Glutamatergic neuron (in vitro differentiated cells): ENCODE results near the gene KCNK2. TPM values are rescaled to one million over a fixed set of nuclear protein-coding genes. Genes with fewer than 3 reads are reported as not detected.

Source experiments
- DNase-seq: peaks from one replicate; pipeline ENCODE4 v3.0.0; 2022
- H3K27ac Mint-ChIP-seq: one replicate; pipeline ENCODE4 v1.8.0; 2020; ENCODE audit warnings: mild to moderate bottlenecking, mixed read lengths, inconsistent platforms; ENCODE audit not compliant: unreplicated experiment
- H3K27me3 Mint-ChIP-seq: one replicate; pipeline ENCODE4 v1.8.0; 2020; ENCODE audit warnings: mild to moderate bottlenecking, moderate library complexity, mixed read lengths, inconsistent platforms; ENCODE audit not compliant: unreplicated experiment
- H3K36me3 Mint-ChIP-seq: one replicate; pipeline ENCODE4 v1.8.0; 2020; ENCODE audit warnings: mild to moderate bottlenecking, mixed read lengths, inconsistent platforms; ENCODE audit not compliant: unreplicated experiment
- H3K4me1 Mint-ChIP-seq: one replicate; pipeline ENCODE4 v1.8.0; 2020; ENCODE audit warnings: mild to moderate bottlenecking, low read depth, mixed read lengths, inconsistent platforms; ENCODE audit not compliant: unreplicated experiment
- H3K4me3 Mint-ChIP-seq: one replicate; pipeline ENCODE4 v1.8.0; 2020; ENCODE audit warnings: mild to moderate bottlenecking, mixed read lengths, inconsistent platforms; ENCODE audit not compliant: unreplicated experiment
- H3K9me3 Mint-ChIP-seq: one replicate; pipeline ENCODE4 v1.8.0; 2020; ENCODE audit warnings: mild to moderate bottlenecking, moderate library complexity, mixed read lengths, inconsistent platforms; ENCODE audit not compliant: unreplicated experiment
- total RNA-seq: library from RNA; stranded (reverse); fragmentation: NEBNext Ultra II Directional; extraction: Animal tissue kit (Norgen Biotek cat#: 25700); gene quantifications from one replicate; pipeline ENCODE4 v1.2.1, GENCODE V29; 2021; ENCODE audit not compliant: unreplicated experiment
- TF ChIP-seq, protein P1 (sequence below): fragments of 200-600 bp; sonication (generic); IDR thresholded peaks from one replicate; pipeline ENCODE4 v1.5.0; 2021; ENCODE audit not compliant: partially characterized antibody, unreplicated experiment

Gene KCNK2
- total RNA-seq, 1 donor from 2014 or later = not detected

DNA sequence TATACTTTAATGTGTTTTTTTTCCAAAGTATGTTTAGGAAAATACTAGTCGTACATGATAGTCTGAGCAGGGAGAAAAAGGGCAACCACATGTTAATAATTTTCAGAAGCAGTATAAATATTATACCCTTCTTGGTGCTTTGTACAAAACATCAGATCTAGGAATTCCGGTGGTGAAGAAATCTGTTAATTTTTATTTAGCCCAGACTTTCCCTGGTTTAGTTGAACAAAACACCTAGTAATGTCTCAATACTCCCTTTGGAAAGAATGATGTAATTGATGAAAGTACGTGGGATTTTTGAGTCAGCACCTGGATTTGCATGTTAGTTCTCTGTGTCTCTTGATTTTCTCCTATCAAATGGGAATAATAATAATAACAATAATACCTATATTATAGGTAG lies 38.4 kb upstream of the KCNK2 start:
- DNase-seq = no peak
- Mint-ChIP-seq H3K27ac (no peak overlapping the region), H3K27me3 (no peaks in the 10 kb centered on the region), H3K36me3 (no peaks in the 10 kb centered on the region), H3K4me3 (no peak overlapping the region), H3K4me1 (no peaks in the 10 kb centered on the region), H3K9me3 (no peaks in the 10 kb centered on the region)
- TF ChIP-seq, protein P1, sequence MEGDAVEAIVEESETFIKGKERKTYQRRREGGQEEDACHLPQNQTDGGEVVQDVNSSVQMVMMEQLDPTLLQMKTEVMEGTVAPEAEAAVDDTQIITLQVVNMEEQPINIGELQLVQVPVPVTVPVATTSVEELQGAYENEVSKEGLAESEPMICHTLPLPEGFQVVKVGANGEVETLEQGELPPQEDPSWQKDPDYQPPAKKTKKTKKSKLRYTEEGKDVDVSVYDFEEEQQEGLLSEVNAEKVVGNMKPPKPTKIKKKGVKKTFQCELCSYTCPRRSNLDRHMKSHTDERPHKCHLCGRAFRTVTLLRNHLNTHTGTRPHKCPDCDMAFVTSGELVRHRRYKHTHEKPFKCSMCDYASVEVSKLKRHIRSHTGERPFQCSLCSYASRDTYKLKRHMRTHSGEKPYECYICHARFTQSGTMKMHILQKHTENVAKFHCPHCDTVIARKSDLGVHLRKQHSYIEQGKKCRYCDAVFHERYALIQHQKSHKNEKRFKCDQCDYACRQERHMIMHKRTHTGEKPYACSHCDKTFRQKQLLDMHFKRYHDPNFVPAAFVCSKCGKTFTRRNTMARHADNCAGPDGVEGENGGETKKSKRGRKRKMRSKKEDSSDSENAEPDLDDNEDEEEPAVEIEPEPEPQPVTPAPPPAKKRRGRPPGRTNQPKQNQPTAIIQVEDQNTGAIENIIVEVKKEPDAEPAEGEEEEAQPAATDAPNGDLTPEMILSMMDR = no peak

DNA sequence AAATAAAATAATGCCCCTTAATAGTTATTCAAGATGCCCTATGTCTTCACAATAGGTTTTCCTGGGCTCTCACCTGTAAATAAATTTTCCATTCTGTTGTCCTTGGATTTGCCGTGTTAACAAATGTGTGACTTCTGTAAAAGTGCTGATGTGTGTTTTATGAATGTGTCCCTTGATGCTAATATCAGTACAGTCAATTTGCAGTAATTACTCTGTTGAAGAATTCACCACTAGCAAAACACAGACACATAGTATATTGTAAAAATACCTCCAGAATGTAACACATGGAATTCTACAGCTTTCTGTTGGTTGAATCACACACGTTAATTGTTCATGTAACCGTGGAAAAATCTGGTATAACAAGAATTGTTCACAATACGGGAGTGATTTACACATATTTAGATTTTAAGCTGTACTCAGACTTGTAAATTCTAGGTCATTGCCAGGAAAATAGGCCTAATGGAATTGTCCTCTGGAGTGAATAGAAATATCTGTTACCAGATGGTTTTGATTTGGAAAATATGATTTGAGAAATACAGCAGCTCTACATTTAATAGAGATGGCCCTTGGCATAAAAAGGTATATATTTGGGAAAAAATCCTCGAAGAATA lies 36.7 kb upstream of the KCNK2 start:
- Mint-ChIP-seq H3K4me1 (no peaks in the 10 kb centered on the region), H3K9me3 (no peaks in the 10 kb centered on the region), H3K27me3 (no peaks in the 10 kb centered on the region), H3K27ac (no peak overlapping the region), H3K4me3 (no peak overlapping the region), H3K36me3 (no peaks in the 10 kb centered on the region)
- DNase-seq = no peak
- TF ChIP-seq, protein P1 = no peak

DNA sequence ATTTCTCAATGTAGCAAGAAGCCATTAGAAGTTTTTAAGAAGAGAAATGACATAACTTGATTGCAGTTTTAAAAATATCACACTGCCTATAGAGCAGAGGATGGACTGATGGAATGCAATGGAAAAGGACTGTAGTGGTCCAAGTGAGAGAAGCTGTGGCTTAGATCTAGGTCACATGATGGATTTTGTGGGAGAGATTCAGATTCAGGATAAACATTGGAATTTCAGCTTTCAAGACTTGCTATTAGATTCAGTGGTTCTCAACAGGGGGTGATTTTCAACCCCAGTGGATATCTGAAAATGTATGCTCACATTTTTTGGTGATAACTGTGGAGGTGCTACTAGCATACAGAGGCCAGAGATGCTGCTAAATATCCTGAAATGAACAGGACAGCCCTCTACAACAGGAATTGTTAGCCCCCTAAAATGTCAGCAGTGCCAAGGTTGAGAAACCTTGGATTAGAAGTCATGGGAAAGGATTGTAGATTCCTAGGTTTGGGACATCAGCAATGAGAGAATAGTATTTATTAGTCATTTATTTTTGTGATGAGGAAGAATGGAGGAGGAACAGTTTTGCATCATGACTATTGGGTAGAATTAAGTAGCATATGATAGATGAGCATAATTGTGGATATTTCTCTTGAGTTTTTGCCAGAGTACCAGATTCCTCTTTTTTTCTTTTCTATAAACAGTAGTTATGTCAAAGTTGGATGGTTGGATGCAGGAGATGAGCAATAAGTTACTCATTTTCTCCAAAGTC lies 30.1 kb upstream of the KCNK2 start:
- no peak overlapping the region for H3K4me3 Mint-ChIP-seq

DNA sequence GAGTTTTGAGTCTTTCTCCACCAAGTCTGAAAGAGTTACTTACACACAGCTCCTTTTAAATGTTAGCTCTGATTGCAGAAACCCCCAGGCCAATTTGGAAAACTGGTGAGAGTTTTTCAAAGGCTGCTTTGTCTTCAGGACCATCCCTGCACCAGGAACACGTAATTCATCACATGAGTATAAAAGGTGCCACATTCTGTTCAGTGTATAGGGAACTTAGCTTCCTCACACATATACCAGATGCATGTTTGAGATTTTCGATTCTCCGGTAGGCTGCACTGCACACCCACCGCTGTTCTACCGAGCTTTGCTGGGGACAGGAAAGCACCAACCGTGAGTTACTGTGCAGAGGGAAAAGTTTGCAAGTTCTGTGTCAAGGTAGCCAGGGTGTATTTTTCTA lies 28.3 kb upstream of the KCNK2 start:
- DNase-seq = no peak
- Mint-ChIP-seq H3K4me1 (no peaks in the 10 kb centered on the region), H3K27ac (no peak overlapping the region), H3K4me3 (no peak overlapping the region), H3K27me3 (no peaks in the 10 kb centered on the region), H3K36me3 (no peaks in the 10 kb centered on the region), H3K9me3 (no peaks in the 10 kb centered on the region)
- TF ChIP-seq, protein P1 = no peak

More for the DNA sequence above, 30.1 kb upstream of the KCNK2 start:
- Mint-ChIP-seq H3K4me1 (no peaks in the 10 kb centered on the region), H3K36me3 (no peaks in the 10 kb centered on the region), H3K27ac (no peak overlapping the region), H3K27me3 (no peaks in the 10 kb centered on the region), H3K9me3 (no peaks in the 10 kb centered on the region)
- TF ChIP-seq, protein P1 = no peak
- no peak for DNase-seq

DNA sequence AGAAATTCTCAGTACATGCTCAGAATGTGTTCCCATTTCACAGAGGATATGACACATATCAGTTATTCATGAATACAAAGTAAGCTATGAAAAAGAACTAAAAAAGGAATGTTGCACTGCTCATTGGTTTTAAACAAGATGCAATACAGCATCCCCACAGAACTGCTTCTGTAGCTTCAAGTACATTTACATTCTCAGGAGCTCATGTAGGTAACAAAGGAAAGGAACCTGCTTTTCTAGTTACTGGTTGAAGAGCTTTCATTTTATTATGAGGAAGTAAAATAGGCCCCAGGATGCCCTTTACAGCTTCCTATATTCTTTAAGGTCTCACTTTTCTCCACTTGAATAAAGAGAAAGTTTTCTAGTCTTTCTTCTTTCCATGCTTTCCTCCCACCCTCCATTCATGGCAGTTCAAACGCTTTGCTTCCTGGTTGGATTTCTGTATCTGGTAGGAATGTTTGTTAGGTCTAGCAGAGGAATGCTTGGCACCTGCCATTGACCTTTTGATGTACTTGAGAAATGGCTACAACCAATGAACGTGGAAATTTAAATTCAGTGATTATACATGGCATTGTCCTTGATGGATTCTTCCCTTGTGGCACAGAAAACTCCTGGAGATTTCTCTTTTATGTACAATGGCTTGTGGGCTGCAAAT lies 27.1 kb upstream of the KCNK2 start:
- Mint-ChIP-seq H3K4me1 (peaks cover 4% of the 10 kb centered on the region), H3K27me3 (no peaks in the 10 kb centered on the region), H3K4me3 (no peak overlapping the region), H3K36me3 (no peaks in the 10 kb centered on the region), H3K27ac (no peak overlapping the region), H3K9me3 (no peaks in the 10 kb centered on the region)
- DNase-seq = no peak
- TF ChIP-seq, protein P1 = no peak
